Activated CD8-positive, alpha-beta memory T cell treated with anti-CD3 and anti-CD28 coated beads, Interleukin-2, amount 50 U/mL, for 4 hours (primary cell): ENCODE results near the gene TNFRSF8.
A peak's percentile ranks its signal among the peaks of the same experiment; 100 is the strongest.
"Not testable (repeated sequence)": the region's sequence is repeated elsewhere in the genome, so short reads cannot be mapped to it uniquely, and the experiment has no call there.

Experiments used
- DNase-seq: peaks from one replicate; pipeline ENCODE4 v3.0.0-alpha.2; 2020

TNFRSF8 gene

GRCh38 chr1:12039164-12039525 lies 24.0 kb upstream of the TNFRSF8 start:
- DNase-seq: no peak

DNA sequence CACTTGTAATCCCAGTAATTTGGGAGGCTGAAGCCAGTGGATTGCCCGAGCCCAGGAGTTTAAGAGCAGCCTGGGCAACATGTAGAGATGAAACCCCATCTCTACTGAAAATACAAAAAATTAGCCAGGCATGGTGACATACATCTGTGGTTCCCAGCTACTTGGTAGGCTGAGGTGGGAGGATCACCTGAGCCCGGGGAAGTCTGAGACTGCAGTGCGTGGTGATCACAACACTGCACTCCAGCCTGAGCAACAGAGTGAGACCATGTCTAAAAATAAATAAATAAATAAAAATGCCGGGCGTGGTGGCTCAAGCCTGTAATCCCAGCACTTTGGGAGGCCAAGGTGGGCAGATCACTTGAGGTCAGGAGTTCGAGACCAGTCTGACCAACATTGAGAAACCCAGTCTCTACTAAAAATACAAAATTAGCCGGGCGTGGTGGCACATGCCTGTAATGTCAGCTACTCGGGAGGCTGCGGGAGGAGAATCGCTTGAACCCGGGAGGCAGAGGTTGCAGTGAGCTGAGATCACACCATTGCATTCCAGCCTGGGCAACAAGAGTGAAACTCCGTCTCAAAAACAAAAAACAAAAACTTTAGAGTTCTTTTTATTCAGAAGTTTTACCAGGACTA lies 23.2 kb upstream of the TNFRSF8 start:
- DNase-seq: not testable (repeated sequence)

DNA sequence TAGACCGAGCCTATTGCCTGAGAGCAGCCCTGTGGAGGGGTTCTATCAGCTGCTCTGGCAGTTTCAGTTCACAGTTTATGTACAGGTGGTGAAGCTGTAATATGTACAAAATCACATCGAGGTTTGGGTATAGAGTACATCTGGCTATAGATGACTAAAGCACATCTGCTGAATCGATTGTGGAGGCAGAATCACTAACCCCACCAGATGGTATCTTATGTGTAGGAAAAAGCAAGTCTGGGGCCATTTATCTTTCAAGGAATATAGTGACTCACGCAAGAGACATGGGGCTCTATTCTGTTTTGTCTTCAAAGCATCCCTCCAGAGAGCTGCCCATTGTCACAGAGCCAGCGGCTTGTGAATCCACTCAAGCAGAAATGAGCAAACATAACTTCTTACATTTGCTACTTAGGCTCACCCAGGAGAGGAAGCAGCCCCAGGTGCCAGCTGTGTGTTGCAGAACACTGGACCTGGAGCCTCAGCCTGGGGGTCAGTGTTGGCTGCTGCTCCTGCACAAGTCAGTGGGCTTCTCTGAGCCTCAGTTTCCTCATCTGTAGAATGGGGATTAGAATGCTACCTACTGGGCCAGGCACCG lies 22.5 kb upstream of the TNFRSF8 start:
- no peak for DNase-seq

GRCh38 chr1:12044187-12044877 lies 18.8 kb upstream of the TNFRSF8 start:
- DNase-seq: not testable (repeated sequence)

DNA sequence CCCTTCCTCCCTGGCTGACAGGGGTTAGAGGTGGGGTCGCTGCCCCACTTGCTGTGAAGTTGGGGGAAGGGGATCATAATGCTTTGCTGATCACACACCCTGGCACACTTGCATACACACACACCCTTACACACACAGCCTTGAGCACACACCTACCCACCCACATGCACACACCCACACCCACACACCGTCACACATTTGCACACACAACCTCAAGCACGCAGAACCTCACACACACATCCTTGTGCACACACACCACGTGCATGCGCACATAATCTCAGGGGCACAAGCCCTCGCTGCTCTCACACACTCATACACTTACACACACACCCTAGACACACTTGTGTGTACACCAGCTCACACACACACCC lies 16.4 kb upstream of the TNFRSF8 start:
- DNase-seq: no peak

GRCh38 chr1:12047120-12047876 lies 15.8 kb upstream of the TNFRSF8 start:
- DNase-seq: peak; percentile 49

- no peak for DNase-seq
These were observed 14.7 kb upstream of the TNFRSF8 start for GRCh38 chr1:12048372-12048771.

DNA sequence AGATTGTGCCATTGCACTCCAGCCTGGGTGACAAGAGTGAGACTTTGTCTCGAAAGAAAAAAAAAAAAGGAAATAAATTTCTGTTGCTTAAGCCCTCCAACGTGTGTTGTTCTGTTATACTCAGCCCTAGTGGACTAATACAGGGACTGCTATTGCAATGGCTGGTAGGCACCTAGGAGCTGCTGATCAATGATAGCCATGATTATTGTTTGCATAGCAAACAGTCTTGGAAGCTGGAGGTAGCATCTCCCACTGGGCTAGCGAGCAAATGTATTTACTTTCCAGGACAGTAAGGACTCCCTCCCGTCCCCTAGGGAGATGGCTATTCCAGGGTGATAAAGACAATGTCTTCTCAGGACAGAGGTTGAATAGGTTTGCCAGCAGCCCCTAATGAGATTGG lies 13.5 kb upstream of the TNFRSF8 start:
- no peak for DNase-seq

- no peak for DNase-seq
These were observed 11.7 kb upstream of the TNFRSF8 start for GRCh38 chr1:12051361-12051760.

- DNase-seq: no peak
These were observed 11.0 kb upstream of the TNFRSF8 start for GRCh38 chr1:12052008-12052573.

GRCh38 chr1:12052997-12053686 lies 10.0 kb upstream of the TNFRSF8 start:
- DNase-seq: no peak

DNA sequence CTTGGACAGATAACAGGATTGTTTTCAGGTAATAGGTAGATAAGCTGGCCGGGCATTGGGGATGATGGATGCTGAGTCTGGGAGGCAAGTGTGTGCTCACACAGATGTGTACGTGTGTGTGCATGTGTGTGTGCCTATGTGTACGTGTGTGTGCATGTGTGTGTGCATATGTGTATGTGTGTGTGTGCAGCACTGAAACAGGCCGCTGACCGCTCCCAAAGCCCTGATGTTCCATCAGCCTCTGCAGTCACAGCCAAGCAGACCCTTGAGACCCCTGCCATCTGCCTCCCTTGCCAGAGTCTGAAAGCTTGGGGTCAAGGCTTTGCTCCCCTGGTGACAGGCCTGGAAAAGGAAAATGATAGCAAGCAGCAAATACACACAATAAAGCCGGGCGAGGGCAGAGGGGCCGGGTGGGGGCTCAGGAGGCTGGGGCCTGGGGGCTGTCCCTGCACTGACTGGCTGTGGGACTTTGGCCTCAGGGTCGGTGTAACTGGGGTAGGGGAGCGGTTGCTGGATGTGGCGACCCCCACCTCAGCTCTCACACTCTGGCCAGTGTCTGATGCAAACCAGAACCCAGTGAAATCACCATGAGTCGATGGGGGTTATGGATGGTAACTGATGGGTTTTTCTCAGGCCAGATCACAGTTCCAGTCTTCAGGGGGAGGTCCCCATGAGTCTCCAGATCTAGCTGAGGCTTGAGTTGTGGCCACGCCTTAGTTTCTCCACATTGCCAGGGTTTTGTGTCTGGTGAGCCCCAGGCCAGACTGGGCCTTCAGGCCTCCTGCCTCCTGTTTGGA lies 9.2 kb upstream of the TNFRSF8 start:
- DNase-seq: no peak

DNA sequence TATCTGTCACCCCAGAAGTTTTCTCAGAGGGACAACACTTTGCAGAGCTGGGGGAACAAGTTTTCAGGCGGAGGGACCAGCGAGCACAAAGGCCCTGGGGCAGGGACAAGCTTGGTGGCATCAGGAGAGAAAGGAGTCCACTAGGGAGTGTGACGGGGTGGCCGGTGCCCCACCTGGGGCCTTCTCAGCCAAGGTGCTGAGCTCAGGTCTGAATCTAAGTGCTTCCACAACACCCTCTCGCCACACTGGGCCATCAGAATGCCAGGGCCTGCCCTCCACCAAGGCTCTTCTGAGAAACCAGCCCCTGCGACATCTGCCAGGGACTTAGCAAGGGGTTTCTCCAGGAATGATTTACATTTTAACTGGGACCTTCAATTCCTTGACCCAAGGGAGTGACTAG lies 7.8 kb upstream of the TNFRSF8 start:
- DNase-seq: no peak

DNA sequence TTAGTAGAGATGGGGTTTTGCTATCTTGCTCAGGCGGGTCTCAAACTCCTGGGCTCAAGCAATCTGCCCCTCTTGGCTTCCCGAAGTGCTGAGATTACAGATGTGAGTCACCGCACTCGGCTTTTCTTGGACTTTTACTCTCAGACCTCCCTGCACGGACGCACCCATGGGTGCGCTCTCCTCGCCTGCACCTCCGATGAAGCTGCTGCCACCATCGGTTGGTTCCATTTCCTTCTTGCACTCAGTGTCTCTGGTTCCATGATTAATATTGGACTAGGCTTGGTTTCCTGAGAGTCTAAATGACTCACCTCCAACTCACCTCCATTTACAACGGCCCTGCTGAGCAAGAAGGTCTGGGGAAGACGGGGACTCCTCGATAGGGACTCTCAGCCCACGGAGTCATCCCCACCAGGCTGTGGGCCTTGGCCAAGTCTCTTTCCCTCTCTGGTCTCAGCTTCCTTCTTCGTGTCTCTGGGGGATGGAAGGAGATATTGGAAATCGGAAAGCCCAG lies 6.7 kb upstream of the TNFRSF8 start:
- DNase-seq: no peak

DNA sequence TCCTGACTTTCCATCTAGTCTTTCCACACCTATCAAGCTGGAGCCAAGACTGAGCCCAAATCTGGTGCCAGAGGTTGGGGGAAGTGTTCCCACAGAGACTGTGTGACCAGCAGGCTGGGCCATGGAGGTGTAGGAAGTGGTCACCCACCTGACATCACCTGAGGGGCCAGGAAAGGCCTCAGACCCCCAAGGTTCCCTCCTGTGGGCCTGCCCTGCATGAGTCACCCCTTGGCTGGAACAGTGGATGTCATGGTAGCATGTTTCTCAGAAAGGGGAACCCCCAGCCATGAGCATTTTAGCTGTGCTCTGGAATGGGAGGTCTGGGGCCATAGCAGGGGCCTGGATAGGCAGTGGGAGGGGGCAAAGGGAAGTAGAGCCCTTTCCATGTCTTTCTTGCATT lies 5.7 kb upstream of the TNFRSF8 start:
- DNase-seq: no peak

DNA sequence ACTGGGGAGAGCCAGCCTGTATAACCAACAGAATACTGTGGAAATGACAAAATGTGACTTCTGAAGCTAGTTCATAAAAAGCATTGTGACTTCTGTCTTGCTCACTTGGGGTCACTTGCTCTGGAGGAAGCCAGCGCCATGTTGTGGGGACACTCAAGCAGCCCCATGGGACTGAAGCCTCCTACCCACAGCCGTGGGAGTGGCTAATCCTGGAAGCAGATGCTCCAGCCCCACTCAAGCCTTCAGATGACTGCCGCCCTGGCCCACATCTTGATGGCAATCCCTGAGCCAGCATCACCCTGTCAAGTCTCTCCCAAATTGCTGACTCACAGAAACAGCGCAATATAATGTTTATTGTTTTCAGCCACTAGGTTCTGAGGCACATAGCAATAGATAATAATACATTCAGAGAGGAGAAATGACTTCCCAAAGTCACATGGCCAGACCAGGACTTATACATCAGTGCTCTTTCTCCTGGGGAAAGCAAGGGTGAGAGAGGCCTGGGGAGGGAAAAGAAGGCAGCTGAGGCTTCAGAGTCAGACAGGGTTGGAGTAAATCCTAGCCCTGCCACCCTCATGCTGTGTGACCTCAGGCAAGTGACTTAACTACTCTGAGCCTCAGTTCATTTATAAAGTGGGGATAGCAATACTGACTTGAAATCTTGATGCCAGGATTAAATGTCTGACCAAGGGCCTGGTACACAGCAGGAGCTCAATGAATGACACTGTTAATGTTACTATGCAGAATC lies 5.0 kb upstream of the TNFRSF8 start:
- no peak for DNase-seq

DNA sequence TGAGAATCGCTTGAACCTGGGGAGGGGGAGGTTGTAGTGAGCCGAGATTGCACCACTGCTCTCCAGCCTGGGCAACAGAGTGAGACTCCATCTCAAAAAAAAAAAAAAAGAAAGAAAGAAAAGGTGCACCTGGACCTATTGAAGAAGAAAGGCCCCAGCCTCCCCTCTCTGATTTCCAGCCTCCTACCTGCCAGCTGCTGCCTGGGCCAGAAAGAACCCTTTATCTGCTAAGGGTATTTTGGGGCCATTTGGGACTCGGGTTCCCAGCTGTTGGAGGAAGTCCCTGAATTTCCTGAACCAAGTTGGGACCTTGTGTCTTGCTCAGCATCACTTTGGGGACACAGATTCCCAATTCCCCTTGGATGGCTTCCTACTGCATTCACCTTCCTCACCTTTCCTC lies 3.9 kb upstream of the TNFRSF8 start:
- no peak for DNase-seq

GRCh38 chr1:12059722-12060464 lies 3.2 kb upstream of the TNFRSF8 start:
- DNase-seq: no peak

GRCh38 chr1:12060500-12060899 lies 2.6 kb upstream of the TNFRSF8 start:
- DNase-seq: no peak
